Rectal smooth muscle tissue (tissue), 1 donor: ENCODE data around the gene CHI3L2.

ENCODE experiments used
- H3K27ac ChIP-seq: one replicate; pipeline ENCODE4 v1.7.0; 2013; ENCODE audit warnings: low read depth, low read length, inconsistent platforms
- H3K27me3 ChIP-seq: one replicate; pipeline ENCODE4 v1.7.0; 2013; ENCODE audit warnings: low read length; ENCODE audit not compliant: control insufficient read depth, insufficient read depth
- H3K36me3 ChIP-seq: one replicate; pipeline ENCODE4 v1.7.0; 2013; ENCODE audit warnings: low read length; ENCODE audit not compliant: control insufficient read depth, insufficient read depth
- H3K4me1 ChIP-seq: one replicate; pipeline ENCODE4 v1.7.0; 2013; ENCODE audit warnings: low read length; ENCODE audit not compliant: control insufficient read depth, insufficient read depth
- H3K4me3 ChIP-seq: one replicate; pipeline ENCODE4 v1.7.0; 2013; ENCODE audit warnings: low read length
- H3K9ac ChIP-seq: one replicate; pipeline ENCODE4 v1.7.0; 2013; ENCODE audit warnings: low read length

The CHI3L2 gene

GRCh38 chr1:111281411-111281810, 53.9 kb downstream of the CHI3L2 start:
- no peaks in the 10 kb centered on the region for H3K36me3 ChIP-seq
- H3K4me3 ChIP-seq = no peak overlapping the region
- H3K4me1 ChIP-seq = no peaks in the 10 kb centered on the region
- no peaks in the 10 kb centered on the region for H3K27me3 ChIP-seq
- H3K27ac ChIP-seq = no peak overlapping the region
- H3K9ac ChIP-seq = no peak overlapping the region

DNA sequence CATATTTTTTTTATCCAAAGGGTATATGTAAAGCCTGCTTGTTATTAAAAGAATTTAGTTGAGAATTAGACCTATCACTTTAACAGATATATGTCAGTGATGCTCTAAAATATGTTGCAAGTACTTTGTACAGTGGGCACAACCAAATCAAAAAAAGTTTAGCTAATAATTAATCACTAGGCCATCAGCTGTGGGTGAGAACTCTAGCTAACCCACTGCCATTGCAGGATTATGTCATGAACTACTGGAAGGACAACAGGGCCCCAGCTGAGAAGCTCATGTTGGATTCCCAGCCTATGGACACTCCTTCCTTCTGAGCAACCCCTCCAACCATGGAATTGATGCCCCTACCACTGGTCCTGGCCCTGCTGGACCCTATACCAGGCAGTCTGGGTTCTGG, 56.3 kb downstream of the CHI3L2 start:
- no peaks in the 10 kb centered on the region for H3K4me1 ChIP-seq
- H3K27me3 ChIP-seq = no peaks in the 10 kb centered on the region
- no peak overlapping the region for H3K9ac ChIP-seq
- H3K27ac ChIP-seq = no peak overlapping the region
- no peak overlapping the region for H3K4me3 ChIP-seq
- H3K36me3 ChIP-seq = no peaks in the 10 kb centered on the region

- no peaks in the 10 kb centered on the region for H3K36me3 ChIP-seq
- no peak overlapping the region for H3K9ac ChIP-seq
- H3K4me3 ChIP-seq = no peak overlapping the region
- no peaks in the 10 kb centered on the region for H3K4me1 ChIP-seq
- H3K27ac ChIP-seq = no peak overlapping the region
- no peaks in the 10 kb centered on the region for H3K27me3 ChIP-seq
Measured at GRCh38 chr1:111285879-111286278, 58.4 kb downstream of the CHI3L2 start.

- H3K27me3 ChIP-seq = no peaks in the 10 kb centered on the region
- no peak overlapping the region for H3K4me3 ChIP-seq
- H3K36me3 ChIP-seq = no peaks in the 10 kb centered on the region
- no peaks in the 10 kb centered on the region for H3K4me1 ChIP-seq
- no peak overlapping the region for H3K9ac ChIP-seq
- H3K27ac ChIP-seq = no peak overlapping the region
Measured at GRCh38 chr1:111286912-111287311, 59.4 kb downstream of the CHI3L2 start.

DNA sequence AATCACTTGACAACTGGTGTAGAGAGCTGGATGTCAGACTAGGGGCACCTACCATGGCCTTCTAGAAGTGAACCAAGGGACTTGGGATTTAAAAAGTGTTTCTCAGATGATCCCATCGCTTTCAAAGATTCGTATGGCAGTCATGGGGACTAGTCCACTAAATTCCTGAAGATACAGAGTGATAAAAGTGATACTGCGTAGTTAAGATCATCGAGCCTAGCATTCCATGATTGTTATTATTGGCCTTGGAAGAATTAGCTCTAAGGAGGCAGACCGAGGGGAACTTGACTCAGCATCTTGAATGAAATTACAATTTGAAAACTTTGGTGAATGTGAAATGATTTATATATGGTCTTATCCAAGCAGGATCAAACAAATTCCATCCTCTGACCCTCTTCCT, 61.9 kb downstream of the CHI3L2 start:
- Histone ChIP-seq H3K9ac (no peak overlapping the region), H3K4me3 (no peak overlapping the region), H3K4me1 (no peaks in the 10 kb centered on the region), H3K27me3 (no peaks in the 10 kb centered on the region), H3K36me3 (no peaks in the 10 kb centered on the region), H3K27ac (no peak overlapping the region)

DNA sequence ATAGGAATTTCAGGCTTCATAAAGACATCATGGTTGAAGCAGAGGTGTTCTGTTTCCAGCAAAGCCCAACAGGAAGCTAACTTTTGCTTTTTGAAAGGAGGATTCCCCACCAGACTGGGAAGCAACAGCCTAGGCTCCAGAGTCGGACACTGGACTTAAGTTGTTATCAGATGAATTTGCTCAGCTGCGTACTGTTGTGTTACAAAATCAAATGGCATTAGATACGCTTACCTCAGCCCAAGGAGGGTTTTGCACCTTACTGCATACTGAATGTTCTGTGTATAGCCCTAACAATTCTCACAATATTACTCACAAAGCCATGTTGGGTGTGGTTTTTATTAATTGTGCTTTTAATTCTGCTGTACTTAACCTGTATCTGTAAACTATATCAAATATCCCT, 62.6 kb downstream of the CHI3L2 start:
- no peaks in the 10 kb centered on the region for H3K36me3 ChIP-seq
- H3K27me3 ChIP-seq = no peaks in the 10 kb centered on the region
- no peak overlapping the region for H3K4me3 ChIP-seq
- no peaks in the 10 kb centered on the region for H3K4me1 ChIP-seq
- no peak overlapping the region for H3K9ac ChIP-seq
- H3K27ac ChIP-seq = no peak overlapping the region

DNA sequence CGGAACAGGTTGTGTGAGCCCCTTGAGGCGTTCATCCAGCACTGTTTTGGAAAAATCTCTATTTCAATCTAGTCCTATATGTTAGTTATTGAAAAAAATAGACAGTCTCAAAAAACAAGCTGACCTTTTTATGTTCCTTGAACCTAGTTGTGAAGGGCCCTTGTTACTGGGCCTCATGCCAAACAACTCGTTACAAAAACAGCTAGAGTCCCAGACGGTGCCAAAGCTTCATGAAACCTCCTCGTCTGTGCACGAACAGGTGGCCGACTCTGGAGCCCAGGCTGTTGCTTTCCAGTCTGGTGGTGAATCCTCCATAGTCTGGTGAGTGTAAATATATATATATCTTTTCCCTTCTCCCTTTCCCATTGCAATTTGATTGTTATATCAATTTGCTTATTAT, 63.1 kb downstream of the CHI3L2 start, which contains the start of gene CHIA:
Gene CHIA (plus strand): TSS at position 222 of the 400 bp plus-strand sequence. CDS start 19,617 bp downstream, outside the sequence.
- Histone ChIP-seq H3K27ac (no peak within 1 kb of the TSS), H3K4me1 (no peaks in the 10 kb centered on the region), H3K9ac (no peak within 1 kb of the TSS), H3K27me3 (no peaks in the 10 kb centered on the region), H3K36me3 (no peaks in the 10 kb centered on the region), H3K4me3 (no peak within 1 kb of the TSS)
